Measurements from ENCODE around the gene RAD18. TPM values are rescaled to one million over a fixed set of nuclear protein-coding genes. Genes with fewer than 3 reads are reported as not detected.

Gene RAD18
- total and polyA plus RNA-seq, 7 donors, result 3.5 to 25.8 (median 6.4) TPM

DNA sequence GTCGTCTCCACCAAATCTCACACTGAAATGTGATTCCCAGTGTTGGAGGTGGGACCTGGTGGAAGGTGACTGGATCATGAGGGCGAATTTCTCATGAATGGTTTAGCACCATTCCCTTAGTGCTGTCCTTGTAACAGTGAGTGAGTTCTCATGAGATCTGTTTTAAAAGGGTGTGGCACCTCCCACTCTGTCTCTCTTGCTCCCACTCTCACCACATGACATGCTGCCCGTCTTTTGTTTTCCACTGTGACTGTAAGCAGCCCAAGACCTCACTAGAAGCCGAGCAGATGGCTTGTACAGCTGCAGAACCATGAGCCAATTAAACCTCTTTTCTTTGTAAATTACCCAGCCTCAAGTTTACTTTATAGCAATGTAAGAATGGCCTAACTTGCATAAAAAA, 21.2 kb downstream of the RAD18 start:
- Histone ChIP-seq H3K4me3 (no peak overlapping the region), H3K27ac (no peak overlapping the region), H3K27me3 (no peaks in the 10 kb centered on the region), H3K4me1 (peaks cover 0 to 6% (median 3%) of the 10 kb centered on the region in 4 donors), H3K36me3 (peaks cover 0 to 23% (median 2%) of the 10 kb centered on the region in 4 donors), H3K9me3 (no peaks in the 10 kb centered on the region)
- WGBS, 2 donors, result 96% methylated on average over 4 of the region's 4 CpGs
- DNase-seq, result no peak
- intact Hi-C loops (cut with DNase I), result no loop called here
- TF ChIP-seq POLR2A (IDR thresholded peaks at IDR 0.05), result no peak
- TF ChIP-seq EP300 (IDR thresholded peaks at IDR 0.05), result no peak
- no peak for TF ChIP-seq POLR2AphosphoS5 (IDR thresholded peaks at IDR 0.05)
- TF ChIP-seq CTCF (IDR thresholded peaks at IDR 0.05), result no peak

- no peak overlapping the region for H3K4me3 ChIP-seq
- H3K36me3 ChIP-seq, result peaks cover 0 to 30% (median 2%) of the 10 kb centered on the region in 4 donors
- no peak for DNase-seq
- WGBS, 2 donors, result 70 to 74% methylated on average over 1 of the region's 1 CpG
- intact Hi-C loops (cut with DNase I), result no loop called here
- no peak overlapping the region for H3K27ac ChIP-seq
- no peaks in the 10 kb centered on the region for H3K9me3 ChIP-seq
- TF ChIP-seq EP300 (IDR thresholded peaks at IDR 0.05) (no peak), CTCF (IDR thresholded peaks at IDR 0.05) (no peak), POLR2A (IDR thresholded peaks at IDR 0.05) (no peak), POLR2AphosphoS5 (IDR thresholded peaks at IDR 0.05) (no peak)
- peaks cover 0 to 13% (median 5%) of the 10 kb centered on the region in 4 donors for H3K4me1 ChIP-seq
- no peaks in the 10 kb centered on the region for H3K27me3 ChIP-seq
Observed at GRCh38 chr3:8938021-8938420, 25.3 kb downstream of the RAD18 start.

- Histone ChIP-seq H3K36me3 (peaks cover 0 to 30% (median 2%) of the 10 kb centered on the region in 4 donors), H3K27me3 (no peaks in the 10 kb centered on the region), H3K4me1 (peaks cover 0 to 13% (median 5%) of the 10 kb centered on the region in 4 donors), H3K27ac (no peak overlapping the region), H3K9me3 (no peaks in the 10 kb centered on the region), H3K4me3 (no peak overlapping the region)
- WGBS, 2 donors, result 67 to 69% methylated on average over 6 of the region's 6 CpGs
- no peak for DNase-seq
- TF ChIP-seq CTCF (IDR thresholded peaks at IDR 0.05), result no peak
- no peak for TF ChIP-seq EP300 (IDR thresholded peaks at IDR 0.05)
- no peak for TF ChIP-seq POLR2A (IDR thresholded peaks at IDR 0.05)
- TF ChIP-seq POLR2AphosphoS5 (IDR thresholded peaks at IDR 0.05), result no peak
- intact Hi-C loops (cut with DNase I), result no loop called here
Observed at GRCh38 chr3:8937064-8938020, 25.9 kb downstream of the RAD18 start.

GRCh38 chr3:8932507-8932906, 30.8 kb downstream of the RAD18 start:
- no peaks in the 10 kb centered on the region for H3K9me3 ChIP-seq
- intact Hi-C loops (cut with DNase I), result no loop called here
- peaks cover 0 to 10% (median 4%) of the 10 kb centered on the region in 4 donors for H3K4me1 ChIP-seq
- peaks cover 0 to 12% (median 0%) of the 10 kb centered on the region in 4 donors for H3K36me3 ChIP-seq
- WGBS, 2 donors, result 54 to 91% methylated on average over 2 of the region's 2 CpGs
- H3K4me3 ChIP-seq, result no peak overlapping the region
- no peak overlapping the region for H3K27ac ChIP-seq
- H3K27me3 ChIP-seq, result no peaks in the 10 kb centered on the region
- no peak for DNase-seq
- no peak for TF ChIP-seq CTCF (IDR thresholded peaks at IDR 0.05)
- TF ChIP-seq POLR2A (IDR thresholded peaks at IDR 0.05), result no peak
- TF ChIP-seq POLR2AphosphoS5 (IDR thresholded peaks at IDR 0.05), result no peak
- TF ChIP-seq EP300 (IDR thresholded peaks at IDR 0.05), result no peak

All from sigmoid colon (tissue), 7 donors.